Measurements from ENCODE around the gene LIPA.
"Not testable (repeated sequence)": the region's sequence is repeated elsewhere in the genome, so short reads cannot be mapped to it uniquely, and the experiment has no call there.

DNA sequence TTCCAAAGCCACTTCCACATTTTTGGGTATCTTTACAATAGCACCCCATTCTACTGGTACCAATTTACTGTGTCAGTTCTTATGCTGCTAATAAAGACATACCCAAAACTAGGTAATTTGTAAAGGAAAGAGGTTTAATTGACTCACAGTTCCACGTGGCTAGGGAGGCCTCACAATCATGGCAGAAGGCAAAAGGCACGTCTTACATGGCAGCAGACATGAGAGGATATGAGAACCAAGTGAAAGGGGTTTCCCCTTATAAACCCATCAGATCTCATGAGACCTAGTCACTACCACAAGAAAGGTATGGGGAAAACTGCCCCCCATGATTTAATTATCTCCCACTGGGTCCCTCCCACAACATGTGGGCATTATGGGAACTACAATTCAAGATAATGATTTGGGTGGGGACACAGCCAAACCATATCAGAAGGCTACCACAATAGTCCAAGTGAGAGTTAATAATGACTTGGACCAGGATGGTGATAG, 3.6 kb upstream of the LIPA start:
- TF ChIP-seq, protein P1, sequence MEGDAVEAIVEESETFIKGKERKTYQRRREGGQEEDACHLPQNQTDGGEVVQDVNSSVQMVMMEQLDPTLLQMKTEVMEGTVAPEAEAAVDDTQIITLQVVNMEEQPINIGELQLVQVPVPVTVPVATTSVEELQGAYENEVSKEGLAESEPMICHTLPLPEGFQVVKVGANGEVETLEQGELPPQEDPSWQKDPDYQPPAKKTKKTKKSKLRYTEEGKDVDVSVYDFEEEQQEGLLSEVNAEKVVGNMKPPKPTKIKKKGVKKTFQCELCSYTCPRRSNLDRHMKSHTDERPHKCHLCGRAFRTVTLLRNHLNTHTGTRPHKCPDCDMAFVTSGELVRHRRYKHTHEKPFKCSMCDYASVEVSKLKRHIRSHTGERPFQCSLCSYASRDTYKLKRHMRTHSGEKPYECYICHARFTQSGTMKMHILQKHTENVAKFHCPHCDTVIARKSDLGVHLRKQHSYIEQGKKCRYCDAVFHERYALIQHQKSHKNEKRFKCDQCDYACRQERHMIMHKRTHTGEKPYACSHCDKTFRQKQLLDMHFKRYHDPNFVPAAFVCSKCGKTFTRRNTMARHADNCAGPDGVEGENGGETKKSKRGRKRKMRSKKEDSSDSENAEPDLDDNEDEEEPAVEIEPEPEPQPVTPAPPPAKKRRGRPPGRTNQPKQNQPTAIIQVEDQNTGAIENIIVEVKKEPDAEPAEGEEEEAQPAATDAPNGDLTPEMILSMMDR (IDR thresholded peaks at IDR 0.05): not testable (repeated sequence)
- not testable (repeated sequence) for TF ChIP-seq POLR2A, EP300 (IDR thresholded peaks at IDR 0.05)
